H1 (cell line): ENCODE measurements around the gene ADGRV1. TPM values are rescaled to one million over a fixed set of nuclear protein-coding genes. Genes with fewer than 3 reads are reported as not detected.

Experiments used
- HDAC6 ChIP-seq: IDR thresholded peaks from one replicate; pipeline ENCODE4 v1.7.1; 2012; ENCODE audit warnings: low read depth, mild to moderate bottlenecking, inconsistent platforms, low read length, moderate library complexity
- KDM1A ChIP-seq: fragments of 200-600, 300-600 bp; sonication (generic); IDR thresholded peaks from 2 replicates; pipeline ENCODE4 v1.7.1; 2016; ENCODE audit warnings: mild to moderate bottlenecking, low read length, borderline replicate concordance
- TEAD4 ChIP-seq: IDR thresholded peaks from 2 replicates; pipeline ENCODE4 v1.6.1; 2012; ENCODE audit warnings: low read depth, low read length, inconsistent platforms, mixed read lengths
- polyA plus RNA-seq, 7 experiments: library from polyadenylated mRNA; depleted of rRNA in 3 of 7; stranded (reverse) in 5 of 7; unstranded in 2 of 7; fragments of >200 nt in 5 of 7; fragments of 200-250 nt in 2 of 7; gene quantifications; 1 replicate in 5 of 7; 2 replicates in 1 of 7; 4 replicates in 1 of 7; pipeline versions ENCODE4 v1.2.1 to v1.2.3, GENCODE V29; 2011 to 2013; ENCODE audit warnings: missing spikeins in 2 of 7, mixed read lengths in 2 of 7
- total RNA-seq: library from RNA; stranded (reverse); fragmentation: NEBNext Ultra II Directional; extraction: Animal tissue kit (Norgen Biotek cat#: 25700); gene quantifications from 2 replicates; pipeline ENCODE4 v1.2.1, GENCODE V29; 2021
- TF ChIP-seq, protein P1 (sequence below): IDR thresholded peaks from 2 replicates; pipeline ENCODE4 v1.6.1; 2012; ENCODE audit warnings: inconsistent platforms
- TF ChIP-seq, protein P2 (sequence below): IDR thresholded peaks from 2 replicates; pipeline ENCODE4 v1.6.1; 2012; ENCODE audit warnings: inconsistent platforms

Gene ADGRV1
- total and polyA plus RNA-seq, 2 of the 8 experiments (the other 6 are each of a cell fraction or from before 2014, with no cell fraction given) = 53.1 to 62.2 TPM

DNA sequence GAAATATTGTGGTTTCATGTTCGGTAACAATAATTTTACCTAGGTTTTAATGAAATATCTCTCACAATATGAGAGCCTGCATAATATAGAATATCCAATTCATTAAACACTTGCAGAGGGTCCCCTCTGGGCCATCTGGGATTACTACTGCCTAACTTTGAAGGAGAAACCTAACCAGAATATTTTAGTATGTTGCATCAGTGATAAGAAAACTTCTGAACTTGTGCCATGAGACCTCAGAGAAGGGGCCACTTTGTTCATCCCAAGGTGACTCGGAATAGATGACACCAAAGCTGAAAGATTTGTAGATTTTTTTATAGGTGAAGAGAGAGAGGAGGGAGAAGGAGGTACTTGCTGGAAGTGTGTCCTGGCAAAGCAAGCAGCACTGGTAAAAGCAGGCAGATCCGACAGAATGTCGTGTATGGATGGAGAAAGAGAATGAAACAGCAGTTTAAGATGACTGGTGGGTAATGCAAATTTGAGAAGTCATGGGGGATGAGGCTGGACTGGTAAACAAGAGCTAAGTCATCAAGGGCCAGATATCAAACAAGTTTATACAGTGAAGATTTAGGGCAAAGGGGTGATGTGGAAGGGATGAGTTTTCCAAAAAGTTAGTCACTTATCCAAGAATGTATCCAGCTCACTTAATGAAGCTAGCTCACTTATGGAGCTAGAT is 372.3 kb downstream of the ADGRV1 start (continued):
- TF ChIP-seq, protein P1, sequence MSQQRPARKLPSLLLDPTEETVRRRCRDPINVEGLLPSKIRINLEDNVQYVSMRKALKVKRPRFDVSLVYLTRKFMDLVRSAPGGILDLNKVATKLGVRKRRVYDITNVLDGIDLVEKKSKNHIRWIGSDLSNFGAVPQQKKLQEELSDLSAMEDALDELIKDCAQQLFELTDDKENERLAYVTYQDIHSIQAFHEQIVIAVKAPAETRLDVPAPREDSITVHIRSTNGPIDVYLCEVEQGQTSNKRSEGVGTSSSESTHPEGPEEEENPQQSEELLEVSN = no peak
- no peak for TF ChIP-seq KDM1A
- TF ChIP-seq TEAD4 = no peak
- TF ChIP-seq, protein P2, sequence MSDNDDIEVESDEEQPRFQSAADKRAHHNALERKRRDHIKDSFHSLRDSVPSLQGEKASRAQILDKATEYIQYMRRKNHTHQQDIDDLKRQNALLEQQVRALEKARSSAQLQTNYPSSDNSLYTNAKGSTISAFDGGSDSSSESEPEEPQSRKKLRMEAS = no peak
- TF ChIP-seq HDAC6 = no peak
